Measurements from ENCODE around the gene RHCG. TPM values are rescaled to one million over a fixed set of nuclear protein-coding genes. Genes with fewer than 3 reads are reported as not detected.

Gene RHCG
- total and polyA plus RNA-seq, 5 donors: 0.24 to 0.93 (median 0.76) TPM; not detected in 2

GRCh38 chr15:89441295-89441812, 55.0 kb downstream of the RHCG start:
- no peaks in the 10 kb centered on the region for H3K27me3 ChIP-seq (ENCODE audit: control insufficient read depth, insufficient read depth)
- intact Hi-C loops (cut with DNase I): no loop called here
- WGBS: 45% methylated on average over 3 of the region's 3 CpGs

GRCh38 chr15:89439764-89440163, 56.6 kb downstream of the RHCG start:
- H3K4me1 ChIP-seq (ENCODE audit: control insufficient read depth, insufficient read depth, low read length): no peaks in the 10 kb centered on the region
- no peak for ATAC-seq
- no peaks in the 10 kb centered on the region for H3K9me3 ChIP-seq (ENCODE audit: control insufficient read depth, low read length)
- no peaks in the 10 kb centered on the region for H3K27me3 ChIP-seq (ENCODE audit: control insufficient read depth, insufficient read depth)
- H3K27ac ChIP-seq (ENCODE audit: low read length): no peak overlapping the region
- WGBS: 81% methylated on average over 9 of the region's 9 CpGs
- intact Hi-C loops (cut with DNase I): no loop called here
- DNase-seq: no peak
- H3K4me3 ChIP-seq (ENCODE audit: low read length): no peak overlapping the region

More at GRCh38 chr15:89441295-89441812, 55.0 kb downstream of the RHCG start:
- no peak overlapping the region for H3K27ac ChIP-seq (ENCODE audit: low read length)
- no peaks in the 10 kb centered on the region for H3K4me1 ChIP-seq (ENCODE audit: control insufficient read depth, insufficient read depth, low read length)
- H3K4me3 ChIP-seq (ENCODE audit: low read length): no peak overlapping the region
- no peak for ATAC-seq
- no peak for DNase-seq
- H3K9me3 ChIP-seq (ENCODE audit: control insufficient read depth, low read length): no peaks in the 10 kb centered on the region

- ATAC-seq: no peak
- H3K9me3 ChIP-seq (ENCODE audit: control insufficient read depth, low read length): no peaks in the 10 kb centered on the region
- 46% methylated on average over 7 of the region's 7 CpGs for WGBS
- H3K27me3 ChIP-seq (ENCODE audit: control insufficient read depth, insufficient read depth): no peaks in the 10 kb centered on the region
- no peak overlapping the region for H3K4me3 ChIP-seq (ENCODE audit: low read length)
- no peak for DNase-seq
- intact Hi-C loops (cut with DNase I): no loop called here
- H3K4me1 ChIP-seq (ENCODE audit: control insufficient read depth, insufficient read depth, low read length): no peaks in the 10 kb centered on the region
- H3K27ac ChIP-seq (ENCODE audit: low read length): no peak overlapping the region
Measured at GRCh38 chr15:89436560-89437311, 59.6 kb downstream of the RHCG start.

DNA sequence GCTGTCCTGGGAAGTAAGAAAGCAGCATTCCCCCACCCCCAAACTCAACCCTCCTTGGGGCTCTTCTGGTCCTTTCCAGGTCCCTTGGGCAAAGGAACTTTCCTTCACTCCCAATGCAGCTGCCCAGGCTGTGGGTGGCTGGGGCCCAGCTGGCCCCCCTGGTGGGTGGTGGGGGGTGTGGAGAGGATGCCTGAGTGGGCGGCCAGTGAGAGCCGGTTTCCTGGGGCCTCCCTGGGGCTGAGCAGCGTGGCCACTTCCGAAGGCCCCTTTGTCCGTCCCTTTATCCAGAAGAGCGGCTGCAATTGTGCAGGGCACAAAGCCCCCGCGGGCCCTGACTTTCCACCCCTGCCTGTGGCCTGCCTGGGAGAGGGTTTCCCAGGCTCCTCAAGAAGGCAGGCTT, 61.0 kb downstream of the RHCG start:
- DNase-seq: no peak
- intact Hi-C loops (cut with DNase I): no loop called here
- Histone ChIP-seq H3K27ac (ENCODE audit: low read length) (no peak overlapping the region), H3K27me3 (ENCODE audit: control insufficient read depth, insufficient read depth) (no peaks in the 10 kb centered on the region), H3K4me1 (ENCODE audit: control insufficient read depth, insufficient read depth, low read length) (no peaks in the 10 kb centered on the region), H3K9me3 (ENCODE audit: control insufficient read depth, low read length) (no peaks in the 10 kb centered on the region), H3K4me3 (ENCODE audit: low read length) (no peak overlapping the region)
- 72% methylated on average over 8 of the region's 8 CpGs for WGBS
- no peak for ATAC-seq

- Histone ChIP-seq H3K4me1 (ENCODE audit: control insufficient read depth, insufficient read depth, low read length) (no peaks in the 10 kb centered on the region), H3K9me3 (ENCODE audit: control insufficient read depth, low read length) (no peaks in the 10 kb centered on the region), H3K4me3 (ENCODE audit: low read length) (no peak overlapping the region), H3K27me3 (ENCODE audit: control insufficient read depth, insufficient read depth) (no peaks in the 10 kb centered on the region), H3K27ac (ENCODE audit: low read length) (no peak overlapping the region)
- ATAC-seq (no peak), DNase-seq (no peak)
- intact Hi-C loops (cut with DNase I): no loop called here
- WGBS: 46% methylated on average over 2 of the region's 2 CpGs
Measured at GRCh38 chr15:89433686-89434085, 62.7 kb downstream of the RHCG start.

DNA sequence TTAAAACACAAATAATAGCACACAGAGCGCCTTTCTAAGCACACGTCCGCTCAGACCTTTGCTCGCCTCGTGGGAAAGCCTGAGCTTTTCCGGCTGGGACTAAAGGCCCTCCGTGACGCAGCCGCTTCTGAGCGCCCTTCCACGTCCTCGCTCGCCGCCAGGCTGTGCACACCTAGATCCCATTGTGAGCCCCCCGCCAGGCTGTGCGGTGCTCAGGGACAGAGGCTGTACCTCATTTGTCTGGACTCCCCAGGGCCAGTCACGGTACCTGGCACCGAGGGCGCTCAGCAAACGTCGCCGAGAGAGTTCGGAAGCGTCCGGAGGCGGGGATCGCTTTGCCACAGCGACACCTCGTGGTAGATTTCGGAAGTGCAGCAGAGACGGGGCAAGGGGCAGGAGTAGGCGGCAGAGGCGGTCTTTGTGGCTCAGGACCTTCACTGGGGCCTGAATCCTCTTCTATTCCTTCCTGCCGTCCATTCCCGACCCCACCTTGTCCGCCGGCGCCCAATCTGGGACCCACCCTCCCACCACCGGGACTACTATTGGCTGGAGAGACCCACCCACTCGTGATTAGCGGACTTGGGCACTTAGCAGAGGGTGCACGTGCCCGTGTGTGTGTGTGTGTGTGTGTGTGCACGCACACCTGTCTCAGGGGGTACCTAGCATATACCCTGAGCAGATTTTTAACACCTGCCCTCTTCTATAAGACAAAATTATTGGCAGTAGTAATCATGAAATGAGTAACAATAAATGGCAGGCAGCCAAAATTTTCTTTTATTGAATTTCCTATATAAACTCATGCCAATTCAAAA, 65.6 kb downstream of the RHCG start:
- WGBS: 3% methylated on average over 44 of the region's 44 CpGs
- no peaks in the 10 kb centered on the region for H3K9me3 ChIP-seq (ENCODE audit: control insufficient read depth, low read length)
- no peaks in the 10 kb centered on the region for H3K4me1 ChIP-seq (ENCODE audit: control insufficient read depth, insufficient read depth, low read length)
- DNase-seq (peak; percentile 81 to 94 (median 94)), ATAC-seq (peak; percentile 92 to 94)
- peak overlapping the region; percentile 40 for H3K4me3 ChIP-seq (ENCODE audit: low read length)
- H3K27ac ChIP-seq (ENCODE audit: low read length): no peak overlapping the region
- H3K27me3 ChIP-seq (ENCODE audit: control insufficient read depth, insufficient read depth): no peaks in the 10 kb centered on the region
- intact Hi-C loops (cut with DNase I): loop anchor here in 3 of 4 donors (1.0 to 2.0 kb wide), 2 partner anchors 72 kb away; no protein-coding TSS in a partner anchor

DNA sequence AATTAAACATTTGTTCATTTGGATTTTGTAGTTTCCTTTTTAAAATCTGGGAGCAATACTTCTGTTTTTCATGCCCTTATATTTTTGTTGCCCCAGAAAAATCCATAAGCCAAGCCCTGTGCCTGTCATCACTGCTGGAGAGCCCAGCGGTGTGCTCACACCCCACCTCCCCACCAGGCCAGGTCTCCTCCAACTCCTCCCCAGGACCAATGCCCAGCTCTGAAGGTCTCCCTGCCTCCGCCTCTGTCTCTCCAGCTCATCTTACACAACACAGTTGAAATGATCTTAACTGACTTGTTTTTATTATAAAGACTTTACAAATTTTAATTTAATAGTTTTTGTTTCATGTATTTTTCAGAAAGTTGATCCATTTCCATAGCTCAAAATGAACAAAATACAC, 66.4 kb downstream of the RHCG start:
- intact Hi-C loops (cut with DNase I): loop anchor here (1.0 to 5.0 kb wide), 3 partner anchors 71 to 73 kb away; no protein-coding TSS in a partner anchor
- WGBS: 74% methylated on average over 2 of the region's 2 CpGs
- ATAC-seq (no peak), DNase-seq (no peak)
- Histone ChIP-seq H3K4me3 (ENCODE audit: low read length) (no peak overlapping the region), H3K27me3 (ENCODE audit: control insufficient read depth, insufficient read depth) (no peaks in the 10 kb centered on the region), H3K4me1 (ENCODE audit: control insufficient read depth, insufficient read depth, low read length) (no peaks in the 10 kb centered on the region), H3K27ac (ENCODE audit: low read length) (no peak overlapping the region), H3K9me3 (ENCODE audit: control insufficient read depth, low read length) (no peaks in the 10 kb centered on the region)

- WGBS: 51% methylated on average over 1 of the region's 1 CpG
- no peak for ATAC-seq
- intact Hi-C loops (cut with DNase I): loop anchor here in 1 of 4 donors (5.0 kb wide), 1 partner anchor 72 kb away; no protein-coding TSS in a partner anchor
Measured at GRCh38 chr15:89429023-89429422, 67.4 kb downstream of the RHCG start.

GRCh38 chr15:89428246-89428645, 68.1 kb downstream of the RHCG start:
- no peaks in the 10 kb centered on the region for H3K27me3 ChIP-seq (ENCODE audit: control insufficient read depth, insufficient read depth)
- H3K9me3 ChIP-seq (ENCODE audit: control insufficient read depth, low read length): no peaks in the 10 kb centered on the region
- 58% methylated on average over 2 of the region's 2 CpGs for WGBS
- H3K4me1 ChIP-seq (ENCODE audit: control insufficient read depth, insufficient read depth, low read length): no peaks in the 10 kb centered on the region
- DNase-seq: no peak
- ATAC-seq: no peak
- intact Hi-C loops (cut with DNase I): loop anchor here in 1 of 4 donors (5.0 kb wide), 1 partner anchor 71 kb away; no protein-coding TSS in a partner anchor
- H3K4me3 ChIP-seq (ENCODE audit: low read length): no peak overlapping the region
- H3K27ac ChIP-seq (ENCODE audit: low read length): no peak overlapping the region

More at GRCh38 chr15:89429023-89429422, 67.4 kb downstream of the RHCG start:
- H3K27ac ChIP-seq (ENCODE audit: low read length): no peak overlapping the region
- DNase-seq: no peak
- H3K4me1 ChIP-seq (ENCODE audit: control insufficient read depth, insufficient read depth, low read length): no peaks in the 10 kb centered on the region
- H3K27me3 ChIP-seq (ENCODE audit: control insufficient read depth, insufficient read depth): no peaks in the 10 kb centered on the region
- no peaks in the 10 kb centered on the region for H3K9me3 ChIP-seq (ENCODE audit: control insufficient read depth, low read length)
- H3K4me3 ChIP-seq (ENCODE audit: low read length): no peak overlapping the region

- DNase-seq: no peak
- Histone ChIP-seq H3K4me1 (ENCODE audit: control insufficient read depth, insufficient read depth, low read length) (no peaks in the 10 kb centered on the region), H3K9me3 (ENCODE audit: control insufficient read depth, low read length) (no peaks in the 10 kb centered on the region), H3K27me3 (ENCODE audit: control insufficient read depth, insufficient read depth) (no peaks in the 10 kb centered on the region), H3K4me3 (ENCODE audit: low read length) (no peak overlapping the region), H3K27ac (ENCODE audit: low read length) (no peak overlapping the region)
- intact Hi-C loops (cut with DNase I): loop anchor here in 1 of 4 donors (5.0 kb wide), 1 partner anchor 69 kb away; no protein-coding TSS in a partner anchor
- no peak for ATAC-seq
- WGBS: 86% methylated on average over 5 of the region's 5 CpGs
Measured at GRCh38 chr15:89426500-89426899, 69.9 kb downstream of the RHCG start.

GRCh38 chr15:89423981-89424380, 72.4 kb downstream of the RHCG start:
- H3K27ac ChIP-seq (ENCODE audit: low read length): no peak overlapping the region
- WGBS: 23% methylated on average over 8 of the region's 8 CpGs
- DNase-seq: no peak
- ATAC-seq: no peak
- no peak overlapping the region for H3K4me3 ChIP-seq (ENCODE audit: low read length)
- H3K9me3 ChIP-seq (ENCODE audit: control insufficient read depth, low read length): no peaks in the 10 kb centered on the region
- H3K27me3 ChIP-seq (ENCODE audit: control insufficient read depth, insufficient read depth): no peaks in the 10 kb centered on the region
- H3K4me1 ChIP-seq (ENCODE audit: control insufficient read depth, insufficient read depth, low read length): no peaks in the 10 kb centered on the region
- intact Hi-C loops (cut with DNase I): no loop called here

Measured in right cardiac atrium (tissue), 5 donors.